ENCODE measurements around the gene DCP1A. TPM values are rescaled to one million over a fixed set of nuclear protein-coding genes. Genes with fewer than 3 reads are reported as not detected.
"Not testable (repeated sequence)": the region's sequence is repeated elsewhere in the genome, so short reads cannot be mapped to it uniquely, and the experiment has no call there.

Gene DCP1A
- total RNA-seq = 17.3 TPM
- long read RNA-seq, full-length matches to known transcripts = 16 of 28 reads
- long read RNA-seq, partial matches to known transcripts = 2 of 28 reads
- long read RNA-seq, other reads (novel, unspliced or antisense) = 10 of 28 reads

- intact Hi-C loops (cut with DNase I) = loop anchor here (5.0 kb wide), 2 partner anchors 90 to 535 kb away; partner anchors contain the start of genes ACTR8 and TKT
- peak; percentile 97 for DNase-seq (ENCODE audit: low spot score)
These were observed at the start of gene DCP1A for GRCh38 chr3:53347261-53348064. DCP1A (minus strand) TSS chr3:53347543; CDS start chr3:53347517, 26 bp downstream.

DNA sequence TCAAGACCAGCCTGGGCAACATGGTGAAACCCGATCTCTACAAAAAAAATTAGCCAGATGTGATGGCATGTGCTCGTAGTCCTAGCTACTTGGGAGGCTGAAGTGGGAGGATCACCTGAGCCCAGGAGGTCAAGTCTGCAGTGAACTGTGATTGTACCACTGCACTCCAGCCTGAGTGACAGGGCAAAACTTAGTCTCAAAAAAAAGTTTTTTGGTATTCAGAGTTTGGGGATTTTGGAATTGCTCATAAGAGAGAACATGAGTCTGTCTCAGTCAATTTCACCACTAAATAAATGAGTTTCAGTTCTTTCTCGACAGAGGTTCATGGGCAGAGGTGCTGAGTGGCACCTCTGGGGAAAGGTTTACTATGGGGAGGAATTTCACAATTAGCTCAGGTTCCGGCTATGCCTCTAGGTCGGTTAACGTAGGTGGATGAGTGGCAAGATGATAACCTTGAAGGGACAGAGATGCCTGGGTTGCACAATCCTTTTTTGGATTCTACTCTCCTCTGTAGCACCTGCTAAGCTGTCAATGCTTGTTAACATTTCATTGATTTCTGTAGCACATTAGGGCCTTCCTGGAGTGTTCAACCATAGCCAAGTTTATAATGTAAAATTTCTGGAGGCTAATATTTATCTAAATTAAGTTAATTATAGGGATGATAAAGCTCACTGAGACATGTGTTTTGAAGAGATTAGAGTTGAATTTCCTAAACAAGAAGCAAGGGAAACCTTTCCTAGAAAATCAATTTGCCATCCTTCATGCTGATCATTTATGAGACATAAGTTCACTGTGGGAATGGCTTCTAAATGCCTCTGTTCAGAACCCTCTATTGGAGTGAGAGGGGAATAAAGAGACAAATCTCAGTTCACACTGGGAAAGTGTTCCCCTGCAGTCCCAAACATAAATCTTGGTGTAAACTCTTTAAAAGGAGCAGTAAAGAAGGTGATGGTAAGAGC is 37.4 kb upstream of the DCP1A start:
- intact Hi-C loops (cut with DNase I) = no loop called here
- no peak for DNase-seq (ENCODE audit: low spot score)

DNA sequence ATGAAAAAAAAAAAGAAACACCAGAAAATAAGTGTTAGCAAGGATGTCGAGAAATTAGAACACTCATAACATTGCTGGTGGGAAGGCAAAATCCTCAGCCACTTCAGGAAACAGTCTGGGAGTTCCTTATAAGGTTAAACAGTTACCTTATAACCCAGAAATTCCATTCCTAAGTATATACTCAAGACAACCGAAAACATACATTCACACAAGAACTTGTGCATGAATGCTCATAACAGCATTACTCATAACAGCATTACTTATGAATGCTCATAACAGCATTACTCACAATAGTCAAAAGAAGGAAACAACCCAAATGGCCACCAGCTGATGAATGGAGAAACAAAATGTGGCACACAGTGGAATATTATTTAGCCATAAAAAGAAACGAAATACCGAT is 34.8 kb upstream of the DCP1A start:
- no peak for DNase-seq (ENCODE audit: low spot score)
- intact Hi-C loops (cut with DNase I) = no loop called here

- no peak for DNase-seq (ENCODE audit: low spot score)
- intact Hi-C loops (cut with DNase I) = no loop called here
These were observed 33.0 kb upstream of the DCP1A start for GRCh38 chr3:53380306-53380705.

DNA sequence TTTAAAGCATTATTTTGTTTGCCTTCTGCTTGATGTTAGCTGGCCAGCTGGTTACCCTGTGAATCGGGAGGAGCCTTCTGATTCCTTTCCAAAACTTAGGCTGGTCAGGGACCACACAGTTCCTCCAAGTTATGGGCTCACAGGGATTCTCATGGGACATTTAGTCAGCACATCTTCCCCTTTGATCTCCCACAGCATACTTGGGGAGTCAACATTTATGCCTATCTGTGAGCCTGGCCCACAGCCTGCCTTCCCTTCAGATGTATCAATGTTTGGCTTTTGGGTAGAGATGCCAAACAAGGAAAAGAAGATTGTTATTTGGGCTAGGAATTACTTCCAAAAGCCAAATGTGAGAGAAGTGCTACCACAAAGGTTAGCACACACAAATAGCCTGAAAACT is 32.6 kb upstream of the DCP1A start:
- intact Hi-C loops (cut with DNase I) = loop anchor here (5.0 kb wide), 1 partner anchor 332 kb away; no protein-coding TSS in a partner anchor
- no peak for DNase-seq (ENCODE audit: low spot score)

DNA sequence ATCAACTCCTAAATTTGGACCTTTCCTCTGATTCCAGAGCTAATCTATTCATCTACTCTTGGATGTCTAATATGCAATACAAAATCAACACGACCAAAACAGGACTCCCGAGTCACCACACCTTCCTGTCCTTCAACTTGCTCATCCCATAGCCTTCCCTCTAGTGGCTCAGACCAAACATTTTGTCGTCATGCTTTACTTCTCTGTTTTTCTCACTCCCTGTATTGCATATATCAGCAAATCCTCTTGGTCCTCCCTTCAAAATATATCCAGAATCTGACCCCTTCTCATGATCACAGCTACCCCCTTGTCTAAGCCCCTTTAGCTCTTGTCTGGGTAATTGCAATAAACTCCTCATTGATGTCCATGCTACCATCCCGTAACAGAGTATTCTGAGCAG is 30.5 kb upstream of the DCP1A start:
- DNase-seq (ENCODE audit: low spot score) = no peak
- intact Hi-C loops (cut with DNase I) = loop anchor here (5.0 kb wide), 1 partner anchor 335 kb away; no protein-coding TSS in a partner anchor

DNA sequence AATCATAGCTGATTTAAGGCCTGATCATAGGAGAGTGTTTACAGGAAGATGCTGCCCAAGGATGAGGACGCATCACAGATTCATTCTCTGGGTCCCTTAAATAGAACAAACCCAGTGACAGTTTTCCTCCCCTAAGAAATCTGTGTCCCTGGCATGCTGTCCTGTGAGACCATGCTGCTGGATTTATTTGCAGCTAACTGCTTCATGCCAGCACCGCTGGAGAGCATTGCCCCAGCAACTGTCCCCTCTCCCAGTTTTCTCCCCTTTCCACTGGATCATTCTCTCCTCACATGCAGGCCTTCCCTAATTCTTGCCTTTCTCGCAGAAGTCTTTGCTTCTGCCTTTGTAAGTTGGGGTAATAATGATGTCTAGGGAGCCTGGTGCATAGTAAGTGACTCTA is 29.3 kb upstream of the DCP1A start:
- intact Hi-C loops (cut with DNase I) = loop anchor here (5.0 kb wide), 1 partner anchor 336 kb away; no protein-coding TSS in a partner anchor
- DNase-seq (ENCODE audit: low spot score) = no peak

DNA sequence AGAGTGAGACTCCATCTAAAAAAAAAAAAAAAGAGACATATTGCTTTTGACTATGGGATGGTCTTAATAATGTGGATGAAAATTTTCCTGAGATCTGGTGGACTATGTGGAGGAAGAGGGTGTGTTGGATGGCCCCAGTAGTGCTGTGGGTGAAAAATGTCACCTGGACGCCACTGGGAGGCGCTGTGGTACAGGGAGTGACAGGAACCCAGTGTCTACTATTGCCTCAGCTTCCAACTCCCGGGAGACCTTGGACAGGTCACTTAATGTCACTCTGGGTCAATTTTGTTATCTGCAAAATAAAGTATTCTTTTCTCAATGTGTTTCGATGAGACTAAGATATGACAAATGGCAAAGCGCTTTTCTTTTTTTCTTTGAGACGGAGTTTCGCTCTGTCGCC is 27.7 kb upstream of the DCP1A start:
- DNase-seq (ENCODE audit: low spot score) = no peak

DNA sequence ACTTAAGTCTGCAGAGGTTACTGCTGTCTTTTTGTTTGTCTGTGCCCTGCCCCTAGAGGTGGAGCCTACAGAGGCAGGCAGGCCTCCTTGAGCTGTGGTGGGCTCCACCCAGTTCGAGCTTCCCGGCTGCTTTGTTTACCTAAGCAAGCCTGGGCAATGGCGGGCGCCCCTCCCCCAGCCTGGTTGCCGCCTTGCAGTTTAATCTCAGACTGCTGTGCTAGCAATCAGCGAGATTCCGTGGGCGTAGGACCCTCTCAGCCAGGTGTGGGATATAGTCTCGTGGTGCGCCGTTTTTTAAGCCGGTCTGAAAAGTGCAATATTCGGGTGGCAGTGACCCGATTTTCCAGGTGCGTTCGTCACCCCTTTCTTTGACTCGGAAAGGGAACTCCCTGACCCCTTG is 23.4 kb upstream of the DCP1A start:
- intact Hi-C loops (cut with DNase I); DNase-seq (ENCODE audit: low spot score): not testable (repeated sequence)

More for the DNA sequence above, 27.7 kb upstream of the DCP1A start:
- intact Hi-C loops (cut with DNase I) = loop anchor here (5.0 kb wide), 1 partner anchor 337 kb away; no protein-coding TSS in a partner anchor

DNA sequence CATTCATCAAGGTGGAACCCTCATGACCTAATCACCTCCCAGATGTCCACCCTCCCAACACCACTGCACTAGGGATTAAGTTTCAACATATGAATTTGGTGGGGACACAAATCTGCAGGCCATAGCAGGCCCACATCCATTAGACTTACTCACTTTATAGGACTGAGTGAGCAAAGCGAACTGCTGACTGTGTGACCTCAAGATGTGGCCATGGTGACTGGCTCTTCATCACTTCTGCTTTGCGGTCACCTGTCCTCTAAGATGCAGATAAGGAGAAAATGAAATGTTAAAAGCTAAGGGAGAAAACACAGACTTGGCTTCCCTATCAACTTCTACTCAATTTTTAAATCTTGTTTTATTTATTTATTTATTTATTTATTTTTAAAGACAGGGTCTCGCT is 14.5 kb upstream of the DCP1A start:
- intact Hi-C loops (cut with DNase I) = no loop called here
- no peak for DNase-seq (ENCODE audit: low spot score)

DNA sequence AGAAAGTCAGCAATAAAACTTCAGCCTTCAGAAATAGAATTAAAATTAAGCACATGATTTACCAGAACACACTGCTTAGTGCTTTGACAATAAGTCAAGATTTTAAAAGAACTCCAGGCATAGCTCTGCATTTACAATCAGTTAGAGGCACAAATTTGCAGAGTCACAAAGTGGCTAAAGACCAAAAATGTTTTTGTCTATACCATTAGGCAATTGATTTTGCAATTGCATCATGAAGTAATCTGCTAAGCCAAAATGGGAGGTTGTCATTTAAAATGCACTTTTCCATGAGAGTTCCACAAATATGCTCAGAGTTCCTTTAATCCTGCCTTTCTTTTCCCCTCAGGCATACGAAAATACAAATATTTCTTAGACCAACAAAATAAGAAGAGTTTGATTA is 10.1 kb upstream of the DCP1A start:
- DNase-seq (ENCODE audit: low spot score) = no peak
- intact Hi-C loops (cut with DNase I) = no loop called here

GRCh38 chr3:53354945-53355498 is 7.7 kb upstream of the DCP1A start:
- intact Hi-C loops (cut with DNase I) = no loop called here
- no peak for DNase-seq (ENCODE audit: low spot score)

GRCh38 chr3:53353202-53353601 is 5.9 kb upstream of the DCP1A start:
- intact Hi-C loops (cut with DNase I) = no loop called here
- no peak for DNase-seq (ENCODE audit: low spot score)

GRCh38 chr3:53350652-53351051 is 3.3 kb upstream of the DCP1A start:
- DNase-seq (ENCODE audit: low spot score) = no peak
- intact Hi-C loops (cut with DNase I) = no loop called here

DNA sequence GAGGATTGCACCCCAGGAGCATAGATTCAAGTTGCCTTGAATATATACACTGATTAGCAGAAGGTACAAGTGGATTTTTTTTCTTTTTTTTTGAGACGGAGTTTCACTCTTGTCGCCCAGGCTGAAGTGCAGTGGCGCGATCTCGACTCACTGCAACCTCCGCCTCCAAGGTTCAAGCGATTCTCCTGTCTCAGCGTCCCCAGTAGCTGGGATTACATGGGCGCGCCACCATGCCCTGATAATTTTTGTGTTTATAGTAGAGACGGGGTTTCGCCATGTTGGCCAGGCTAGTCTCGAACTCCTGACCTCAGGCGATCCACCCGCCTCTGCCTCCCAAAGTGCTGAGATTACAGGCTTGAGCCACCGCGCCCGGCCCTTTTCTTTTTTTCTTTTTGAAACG is 775 bp upstream of the DCP1A start:
- intact Hi-C loops (cut with DNase I) = loop anchor here (5.0 kb wide), 2 partner anchors 91 to 534 kb away; partner anchors contain the start of genes ACTR8 and TKT
- DNase-seq (ENCODE audit: low spot score) = not testable (repeated sequence)

DNA sequence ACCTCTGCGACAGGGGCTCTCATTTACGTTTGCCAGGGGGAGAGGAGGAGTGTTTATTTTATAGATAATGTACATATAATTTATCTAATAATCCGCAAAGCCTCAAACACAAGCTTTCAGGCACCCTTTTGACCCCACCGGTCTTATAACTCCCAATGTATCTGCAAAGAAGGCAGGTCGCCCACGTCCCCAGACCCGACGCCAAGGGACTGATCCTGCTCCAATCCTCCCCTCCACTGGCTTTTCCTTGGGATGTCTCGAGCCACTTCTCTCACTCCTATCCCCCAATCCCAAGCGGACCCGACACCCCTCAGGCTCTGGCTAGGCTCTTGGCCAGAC is 452 bp downstream of the DCP1A start:
- intact Hi-C loops (cut with DNase I) = loop anchor here (5.0 kb wide), 2 partner anchors 90 to 535 kb away; partner anchors contain the start of genes ACTR8 and TKT
- no peak for DNase-seq (ENCODE audit: low spot score)

GRCh38 chr3:53346514-53346913 is 829 bp downstream of the DCP1A start:
- DNase-seq (ENCODE audit: low spot score) = no peak
- intact Hi-C loops (cut with DNase I) = loop anchor here (5.0 kb wide), 2 partner anchors 89 to 536 kb away; partner anchors contain the start of genes ACTR8 and TKT

DNA sequence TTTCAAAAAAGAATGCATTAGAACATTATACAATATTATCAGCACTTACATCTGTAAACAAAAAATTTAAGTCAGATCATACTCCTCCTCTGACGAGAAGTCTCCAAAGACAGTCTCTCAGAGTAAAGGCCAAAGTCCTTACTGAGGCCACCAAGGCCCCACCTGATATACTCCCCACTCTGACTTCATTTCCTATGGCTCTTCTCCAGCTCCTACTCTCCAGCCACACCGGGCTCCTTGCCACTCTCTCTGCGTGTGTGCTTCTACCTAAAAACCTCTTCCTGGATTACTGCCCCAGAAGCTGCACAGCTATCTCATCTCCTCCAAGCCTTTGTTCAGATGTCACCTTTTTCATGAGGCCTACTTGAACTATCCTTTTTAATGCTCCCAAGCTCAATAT is 5.0 kb downstream of the DCP1A start:
- intact Hi-C loops (cut with DNase I) = no loop called here
- DNase-seq (ENCODE audit: low spot score) = no peak

GRCh38 chr3:53337167-53337940 is 10.0 kb downstream of the DCP1A start:
- intact Hi-C loops (cut with DNase I) = no loop called here
- no peak for DNase-seq (ENCODE audit: low spot score)
